Body of pancreas (tissue), 4 donors: ENCODE data around the gene PTTG1IP. TPM values are rescaled to one million over a fixed set of nuclear protein-coding genes. Genes with fewer than 3 reads are reported as not detected.

Experiments
- ATAC-seq: fragments of 150-250 bp; one replicate; pipeline ENCODE4 v1.9.1; 2016
- DNase-seq, 4 donors: peaks; one replicate each; pipeline ENCODE4 v3.0.0-alpha.2; 2019
- H3K27ac ChIP-seq, 4 donors: fragments of 200-600 bp; sonication (generic); 1 replicate in 3 of 4; 2 replicates in 1 of 4; pipeline versions ENCODE4 v1.5.1 to v1.6.1; 2016 to 2019; ENCODE audit warnings: mild to moderate bottlenecking in 1 of 4, mixed read lengths in 1 of 4, moderate library complexity in 1 of 4
- H3K27me3 ChIP-seq, 2 donors: fragments of 200-600 bp; sonication (generic); one replicate each; pipeline ENCODE4 v1.6.0; 2016; ENCODE audit warnings: mild to moderate bottlenecking in 1 of 2
- H3K36me3 ChIP-seq, 2 donors: fragments of 200-600 bp; sonication (generic); replicated peaks in 1 of 2; 2 replicates each; pipeline ENCODE4 v1.5.1; 2016; ENCODE audit warnings: low read depth in 2 of 2; ENCODE audit not compliant: insufficient read depth in 1 of 2
- H3K4me1 ChIP-seq: fragments of 200-600 bp; sonication (generic); one replicate; pipeline ENCODE4 v1.6.0; 2016
- H3K4me3 ChIP-seq, 2 donors: fragments of 200-600 bp; sonication (generic); 1 replicate in 1 of 2; 2 replicates in 1 of 2; pipeline ENCODE4 v1.5.1; 2016 to 2019
- H3K9me3 ChIP-seq, 3 donors: fragments of 200-600 bp; sonication (generic); 1 replicate in 2 of 3; 2 replicates in 1 of 3; pipeline ENCODE4 v1.5.1; 2016
- POLR2A ChIP-seq, 3 donors: fragments of 450-650 bp; IDR thresholded peaks; one replicate each; pipeline ENCODE4 v1.6.1; 2016; ENCODE audit warnings: antibody characterized with exemption in 3 of 3, mild to moderate bottlenecking in 2 of 3
- WGBS, 2 donors: methylation state at CpG; one replicate each; pipeline ENCODE4 v1.1.5; 2017; 5-methylcytosine and 5-hydroxymethylcytosine counted together
- intact Hi-C: fragments of 100-400 bp; cut with DNase I; formaldehyde crosslinking; loops from one replicate; pipeline ENCODE4 v1.15.1; 2023
- total RNA-seq, 2 donors: library from RNA; depleted of rRNA; stranded (reverse); fragments of >200 nt; gene quantifications; one replicate each; pipeline ENCODE4 v1.1.0, GENCODE V29; 2016
- TF ChIP-seq, protein P1 (sequence below), 7 experiments: fragments of 450-650 bp in 4 of 7; fragments of 200-600 bp in 3 of 7; sonication (generic) in 3 of 7; IDR thresholded peaks; one replicate each; pipeline ENCODE4 v1.5.1; 2016 to 2019; ENCODE audit warnings: antibody characterized with exemption in 7 of 7

Gene PTTG1IP
- total RNA-seq, 2 donors from 2014 or later, result 71.5 to 106 TPM

DNA sequence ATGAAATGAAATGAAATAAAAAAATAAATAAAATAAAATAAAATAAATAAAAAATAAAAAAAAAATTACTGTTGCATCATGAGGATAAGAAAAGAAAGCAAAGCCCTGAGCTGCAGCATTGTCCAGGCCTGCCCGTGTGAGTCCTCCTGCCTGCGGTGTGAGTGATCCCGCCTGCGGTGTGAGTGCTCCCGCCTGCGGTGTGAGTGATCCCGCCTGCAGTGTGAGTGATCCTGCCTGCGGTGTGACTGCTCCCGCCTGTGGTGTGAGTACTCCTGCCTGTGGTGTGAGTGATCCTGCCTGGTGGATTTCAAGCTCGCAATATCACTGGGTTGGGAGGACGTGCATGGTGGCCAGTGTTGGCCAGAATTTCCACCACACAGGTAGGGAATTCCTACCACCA lies 22.4 kb upstream of the PTTG1IP start:
- no peak for ATAC-seq

DNA sequence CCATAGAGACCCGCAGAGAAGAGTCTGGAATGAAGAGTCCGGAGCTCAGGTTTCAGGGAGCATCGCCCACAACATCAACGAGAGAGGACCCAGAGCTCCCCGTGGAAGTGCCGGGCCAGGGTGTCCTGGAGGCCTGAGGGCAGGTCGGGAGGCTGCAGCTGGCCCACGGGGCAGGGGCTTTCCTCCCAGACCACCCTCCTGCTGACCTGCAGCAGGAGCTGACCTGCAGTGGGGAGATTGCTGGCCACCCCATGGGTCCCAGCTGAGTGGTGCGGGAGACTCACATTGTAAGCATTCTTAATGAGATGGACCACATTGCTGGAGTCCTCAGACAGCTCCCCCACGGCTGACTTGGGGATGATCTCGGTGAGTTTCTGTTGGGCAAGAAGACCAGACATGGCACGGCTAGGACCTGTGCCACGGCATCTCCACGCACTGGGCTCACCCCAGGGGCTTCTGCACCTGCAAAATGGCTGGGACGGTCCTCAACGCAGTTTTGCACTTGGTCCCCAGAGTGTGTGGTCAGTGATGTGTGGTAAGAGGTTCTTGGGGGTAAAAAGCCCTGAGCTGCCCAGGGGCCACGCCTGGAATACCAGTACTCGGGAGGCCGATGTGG lies 21.3 kb upstream of the PTTG1IP start:
- DNase-seq (no peak), ATAC-seq (no peak)
- no peaks in the 10 kb centered on the region for H3K36me3 ChIP-seq
- intact Hi-C loops, result no loop called here
- TF ChIP-seq, protein P1, sequence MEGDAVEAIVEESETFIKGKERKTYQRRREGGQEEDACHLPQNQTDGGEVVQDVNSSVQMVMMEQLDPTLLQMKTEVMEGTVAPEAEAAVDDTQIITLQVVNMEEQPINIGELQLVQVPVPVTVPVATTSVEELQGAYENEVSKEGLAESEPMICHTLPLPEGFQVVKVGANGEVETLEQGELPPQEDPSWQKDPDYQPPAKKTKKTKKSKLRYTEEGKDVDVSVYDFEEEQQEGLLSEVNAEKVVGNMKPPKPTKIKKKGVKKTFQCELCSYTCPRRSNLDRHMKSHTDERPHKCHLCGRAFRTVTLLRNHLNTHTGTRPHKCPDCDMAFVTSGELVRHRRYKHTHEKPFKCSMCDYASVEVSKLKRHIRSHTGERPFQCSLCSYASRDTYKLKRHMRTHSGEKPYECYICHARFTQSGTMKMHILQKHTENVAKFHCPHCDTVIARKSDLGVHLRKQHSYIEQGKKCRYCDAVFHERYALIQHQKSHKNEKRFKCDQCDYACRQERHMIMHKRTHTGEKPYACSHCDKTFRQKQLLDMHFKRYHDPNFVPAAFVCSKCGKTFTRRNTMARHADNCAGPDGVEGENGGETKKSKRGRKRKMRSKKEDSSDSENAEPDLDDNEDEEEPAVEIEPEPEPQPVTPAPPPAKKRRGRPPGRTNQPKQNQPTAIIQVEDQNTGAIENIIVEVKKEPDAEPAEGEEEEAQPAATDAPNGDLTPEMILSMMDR (IDR thresholded peaks at IDR 0.05), result no peak
- no peak for TF ChIP-seq POLR2A (IDR thresholded peaks at IDR 0.05)
- H3K4me3 ChIP-seq, result no peak overlapping the region
- H3K27me3 ChIP-seq, result peaks cover 0 to 5% of the 10 kb centered on the region in 2 donors
- WGBS, 2 donors, result 68% methylated on average over 8 to 19 of the region's 19 CpGs
- no peaks in the 10 kb centered on the region for H3K9me3 ChIP-seq
- no peaks in the 10 kb centered on the region for H3K4me1 ChIP-seq
- H3K27ac ChIP-seq, result no peak overlapping the region

More for the DNA sequence above, 22.4 kb upstream of the PTTG1IP start:
- H3K36me3 ChIP-seq, result no peaks in the 10 kb centered on the region
- no peak for TF ChIP-seq POLR2A (IDR thresholded peaks at IDR 0.05)
- TF ChIP-seq, protein P1 (IDR thresholded peaks at IDR 0.05), result no peak
- no peaks in the 10 kb centered on the region for H3K27me3 ChIP-seq
- H3K9me3 ChIP-seq, result no peaks in the 10 kb centered on the region
- H3K4me1 ChIP-seq, result no peaks in the 10 kb centered on the region
- no peak for DNase-seq
- intact Hi-C loops, result no loop called here
- no peak overlapping the region for H3K27ac ChIP-seq
- 72 to 77% methylated on average over 10 to 11 of the region's 11 CpGs for WGBS, 2 donors
- H3K4me3 ChIP-seq, result no peak overlapping the region

- Histone ChIP-seq H3K36me3 (no peaks in the 10 kb centered on the region), H3K27me3 (peaks cover 0 to 5% of the 10 kb centered on the region in 2 donors), H3K4me3 (no peak overlapping the region), H3K4me1 (no peaks in the 10 kb centered on the region), H3K27ac (no peak overlapping the region), H3K9me3 (no peaks in the 10 kb centered on the region)
- TF ChIP-seq, protein P1 (IDR thresholded peaks at IDR 0.05), result no peak
- TF ChIP-seq POLR2A (IDR thresholded peaks at IDR 0.05), result no peak
- ATAC-seq (no peak), DNase-seq (no peak)
- intact Hi-C loops, result no loop called here
- WGBS, 2 donors, result 47 to 52% methylated on average over 8 to 15 of the region's 15 CpGs
Measured at GRCh38 chr21:44893948-44894656, 20.6 kb upstream of the PTTG1IP start.

- no peak overlapping the region for H3K27ac ChIP-seq
- peaks cover 0 to 5% of the 10 kb centered on the region in 2 donors for H3K27me3 ChIP-seq
- ATAC-seq (no peak), DNase-seq (no peak)
- H3K9me3 ChIP-seq, result no peaks in the 10 kb centered on the region
- no peak overlapping the region for H3K4me3 ChIP-seq
- no peaks in the 10 kb centered on the region for H3K4me1 ChIP-seq
- H3K36me3 ChIP-seq, result no peaks in the 10 kb centered on the region
- TF ChIP-seq POLR2A (IDR thresholded peaks at IDR 0.05), result no peak
- TF ChIP-seq, protein P1 (IDR thresholded peaks at IDR 0.05), result no peak
- intact Hi-C loops, result no loop called here
- 67 to 70% methylated on average over 5 to 7 of the region's 7 CpGs for WGBS, 2 donors
Measured at GRCh38 chr21:44893278-44893556, 19.7 kb upstream of the PTTG1IP start.
